Renal cortex interstitium (tissue), 11 donors: Measurements from ENCODE around the gene HOXA7. TPM values are rescaled to one million over a fixed set of nuclear protein-coding genes. Genes with fewer than 3 reads are reported as not detected.

Experiments used
- DNase-seq, 11 donors: peaks; one replicate each; pipeline ENCODE4 v3.0.0-alpha.2; 2013; ENCODE audit warnings: low read depth in 9 of 11, low spot score in 4 of 11; ENCODE audit errors: extremely low read depth in 1 of 11
- polyA plus RNA-seq, 3 donors: library from polyadenylated mRNA; unstranded; fragments of 120-200 nt; gene quantifications; one replicate each; pipeline ENCODE4 v1.2.1, GENCODE V29; 2013; ENCODE audit not compliant: insufficient read length in 3 of 3

HOXA7 gene
- polyA plus RNA-seq, 3 donors, result 24.3 to 31.7 (median 31.4) TPM

- no peak for DNase-seq
Observed at GRCh38 chr7:27106901-27107240, 49.6 kb downstream of the HOXA7 start.

- DNase-seq, result peak in 4 of 11 donors; percentile 30 to 45 (median 38)
Observed at GRCh38 chr7:27106181-27106900, 50.1 kb downstream of the HOXA7 start.

GRCh38 chr7:27105301-27106031, 51.0 kb downstream of the HOXA7 start:
- DNase-seq, result peak in 2 of 11 donors; percentile 8 to 12

- DNase-seq, result peak in 4 of 11 donors; percentile 62 to 81 (median 75)
Observed at GRCh38 chr7:27104341-27105058, 52.0 kb downstream of the HOXA7 start.

Other genes starting within 250 kb of the HOXA7 start
- 1 to 10 TPM; 2.5 to 3.4 (median 2.7) TPM for gene HOXA1, start 60.7 kb downstream of the HOXA7 start, polyA plus RNA-seq
- 10 to 100 TPM; 10.8 to 11.1 (median 10.8) TPM for gene HOXA2, start 54.0 kb downstream of the HOXA7 start, polyA plus RNA-seq
- gene HOXA4, start 25.9 kb downstream of the HOXA7 start, polyA plus RNA-seq, result 10 to 100 TPM; 20.1 to 31.6 (median 23.8) TPM
- gene HOXA5, start 13.0 kb downstream of the HOXA7 start, polyA plus RNA-seq, result 10 to 100 TPM; 70.3 to 89.0 (median 71.1) TPM
- gene HOXA6, start 8.9 kb downstream of the HOXA7 start, polyA plus RNA-seq, result 10 to 100 TPM; 24.6 to 48.9 (median 36.8) TPM
- 10 to 100 TPM; 42.4 to 62.7 (median 42.7) TPM for gene HOXA3, start 4.1 kb downstream of the HOXA7 start, polyA plus RNA-seq
- 100 to 1,000 TPM; 107 to 119 (median 118) TPM for gene HOXA9, start 8.9 kb upstream of the HOXA7 start, polyA plus RNA-seq
- gene HOXA10, start 17.6 kb upstream of the HOXA7 start, polyA plus RNA-seq, result 100 to 1,000 TPM; 140 to 148 (median 145) TPM
- 10 to 100 TPM; 35.9 to 44.0 (median 37.0) TPM for gene HOXA11, start 28.6 kb upstream of the HOXA7 start, polyA plus RNA-seq
- under 1 TPM in 1 of 3 donors, not detected in 2; 0.01 TPM for gene HOXA13, start 43.4 kb upstream of the HOXA7 start, polyA plus RNA-seq
- under 1 TPM in 2 of 3 donors, not detected in 1; 0.09 to 0.11 TPM for gene EVX1, start 86.1 kb upstream of the HOXA7 start, polyA plus RNA-seq